ENCODE measurements around the gene GPX1. TPM values are rescaled to one million over a fixed set of nuclear protein-coding genes. Genes with fewer than 3 reads are reported as not detected.
"Not testable (repeated sequence)": the region's sequence is repeated elsewhere in the genome, so short reads cannot be mapped to it uniquely, and the experiment has no call there.

The GPX1 gene
- total and polyA plus RNA-seq, 3 donors from 2014 or later = 123 to 207 (median 129) TPM

DNA sequence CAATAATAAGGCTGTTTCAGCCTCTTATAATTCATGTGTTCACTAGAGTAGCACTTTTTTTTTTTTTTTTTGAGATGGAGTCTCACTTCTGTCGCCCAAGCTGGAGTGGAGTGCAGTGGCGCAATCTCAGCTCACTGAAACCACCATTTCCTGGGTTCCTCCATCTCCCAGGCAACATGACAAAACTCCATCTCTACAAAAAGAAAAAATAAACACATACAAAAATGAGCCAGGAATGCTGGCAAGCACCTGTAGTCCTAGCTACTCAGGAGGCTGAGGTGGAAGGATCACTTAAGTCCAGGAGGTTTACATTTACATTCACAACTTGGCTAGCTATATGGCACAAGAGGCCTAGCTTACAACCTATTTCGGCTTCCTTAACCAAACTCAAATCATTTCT, 25.1 kb downstream of the GPX1 start:
- WGBS, 2 donors = 82 to 89% methylated on average over 3 of the region's 3 CpGs
- H3K27ac ChIP-seq = no peak overlapping the region

DNA sequence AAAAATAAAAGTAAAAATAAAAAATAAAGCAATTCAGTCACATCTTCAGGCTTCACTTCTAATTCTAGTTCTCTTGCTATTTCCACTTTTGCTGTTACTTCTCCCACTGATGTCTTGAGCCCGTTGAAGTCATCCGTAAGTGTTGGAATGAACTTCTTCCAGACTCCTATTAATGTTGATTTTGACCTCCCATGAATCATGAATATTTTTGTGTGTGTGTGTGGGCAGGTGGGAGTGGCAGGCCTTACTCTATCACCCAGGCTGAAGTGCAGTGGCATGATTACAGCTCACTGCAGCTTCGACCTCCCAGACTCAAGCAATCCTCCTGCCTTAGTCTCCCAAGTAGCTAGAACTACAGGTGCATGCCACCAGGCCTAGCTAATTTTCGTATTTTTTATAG, 29.0 kb downstream of the GPX1 start:
- intact Hi-C loops (cut with DNase I; ENCODE audit: low total_unique reads) = no loop called here
- Histone ChIP-seq H3K27ac (no peak overlapping the region), H3K27me3 (no peaks in the 10 kb centered on the region), H3K36me3 (ENCODE audit: low read depth, missing control alignments) (no peaks in the 10 kb centered on the region), H3K4me1 (no peaks in the 10 kb centered on the region), H3K4me3 (no peak overlapping the region), H3K9me3 (no peaks in the 10 kb centered on the region)
- no peak for DNase-seq
- TF ChIP-seq, protein P1, sequence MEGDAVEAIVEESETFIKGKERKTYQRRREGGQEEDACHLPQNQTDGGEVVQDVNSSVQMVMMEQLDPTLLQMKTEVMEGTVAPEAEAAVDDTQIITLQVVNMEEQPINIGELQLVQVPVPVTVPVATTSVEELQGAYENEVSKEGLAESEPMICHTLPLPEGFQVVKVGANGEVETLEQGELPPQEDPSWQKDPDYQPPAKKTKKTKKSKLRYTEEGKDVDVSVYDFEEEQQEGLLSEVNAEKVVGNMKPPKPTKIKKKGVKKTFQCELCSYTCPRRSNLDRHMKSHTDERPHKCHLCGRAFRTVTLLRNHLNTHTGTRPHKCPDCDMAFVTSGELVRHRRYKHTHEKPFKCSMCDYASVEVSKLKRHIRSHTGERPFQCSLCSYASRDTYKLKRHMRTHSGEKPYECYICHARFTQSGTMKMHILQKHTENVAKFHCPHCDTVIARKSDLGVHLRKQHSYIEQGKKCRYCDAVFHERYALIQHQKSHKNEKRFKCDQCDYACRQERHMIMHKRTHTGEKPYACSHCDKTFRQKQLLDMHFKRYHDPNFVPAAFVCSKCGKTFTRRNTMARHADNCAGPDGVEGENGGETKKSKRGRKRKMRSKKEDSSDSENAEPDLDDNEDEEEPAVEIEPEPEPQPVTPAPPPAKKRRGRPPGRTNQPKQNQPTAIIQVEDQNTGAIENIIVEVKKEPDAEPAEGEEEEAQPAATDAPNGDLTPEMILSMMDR (IDR thresholded peaks at IDR 0.05) = no peak
- TF ChIP-seq POLR2A (IDR thresholded peaks at IDR 0.05) = no peak
- WGBS, 2 donors = 80 to 87% methylated on average over 4 of the region's 4 CpGs

More for the DNA sequence above, 25.1 kb downstream of the GPX1 start:
- H3K9me3 ChIP-seq = no peaks in the 10 kb centered on the region
- H3K4me3 ChIP-seq = no peak overlapping the region
- H3K4me1 ChIP-seq = no peaks in the 10 kb centered on the region
- TF ChIP-seq, protein P1 (IDR thresholded peaks at IDR 0.05) = no peak
- TF ChIP-seq POLR2A (IDR thresholded peaks at IDR 0.05) = no peak
- no peak for DNase-seq
- intact Hi-C loops (cut with DNase I; ENCODE audit: low total_unique reads) = no loop called here
- no peaks in the 10 kb centered on the region for H3K36me3 ChIP-seq (ENCODE audit: low read depth, missing control alignments)
- H3K27me3 ChIP-seq = no peaks in the 10 kb centered on the region

DNA sequence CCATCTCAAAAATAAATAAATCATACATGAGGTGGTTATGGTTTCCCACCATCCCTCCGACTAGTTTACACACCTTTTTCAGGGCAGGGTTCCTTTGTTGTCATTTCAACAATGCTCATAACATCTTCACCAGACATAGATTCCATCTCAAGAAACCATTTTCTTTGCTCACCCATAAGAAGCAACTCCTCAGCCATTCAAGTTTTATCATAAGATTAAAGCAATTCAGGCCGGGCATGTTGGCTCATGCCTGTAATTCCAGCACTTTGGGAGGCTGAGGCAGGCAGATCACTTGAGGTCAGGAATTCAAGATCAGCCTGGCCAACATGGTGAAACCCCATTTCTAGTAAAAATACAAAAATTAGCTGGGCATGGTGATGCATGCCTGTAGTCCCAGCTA, 29.8 kb downstream of the GPX1 start:
- intact Hi-C loops (cut with DNase I; ENCODE audit: low total_unique reads); H3K9me3 ChIP-seq; H3K4me3 ChIP-seq; H3K36me3 ChIP-seq (ENCODE audit: low read depth, missing control alignments); H3K4me1 ChIP-seq; DNase-seq; H3K27ac ChIP-seq; H3K27me3 ChIP-seq: not testable (repeated sequence)
- 72 to 91% methylated on average over 2 of the region's 2 CpGs for WGBS, 2 donors

DNA sequence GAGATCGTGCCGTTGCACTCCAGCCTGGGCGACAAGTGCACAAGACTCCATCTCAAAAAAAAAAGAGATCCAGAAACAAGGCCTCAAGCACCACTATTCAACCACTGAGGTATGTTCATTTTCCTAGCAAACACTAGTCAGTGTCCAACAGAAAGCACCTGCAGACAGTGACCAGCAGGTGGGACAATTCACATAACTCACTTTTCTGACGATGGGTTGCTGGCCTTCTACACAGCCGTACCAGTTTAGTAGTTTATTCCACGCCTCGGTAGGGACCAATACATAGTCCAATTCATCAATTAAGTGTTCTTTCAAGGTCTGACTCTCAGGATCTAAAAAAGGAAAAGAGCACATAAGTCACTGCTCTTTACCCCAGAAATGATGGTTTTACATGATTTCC, 30.7 kb downstream of the GPX1 start:
- no peak for DNase-seq
- Histone ChIP-seq H3K27ac (no peak overlapping the region), H3K9me3 (no peaks in the 10 kb centered on the region), H3K4me3 (no peak overlapping the region), H3K27me3 (no peaks in the 10 kb centered on the region), H3K36me3 (ENCODE audit: low read depth, missing control alignments) (no peaks in the 10 kb centered on the region), H3K4me1 (no peaks in the 10 kb centered on the region)
- WGBS, 2 donors = 81 to 93% methylated on average over 7 of the region's 7 CpGs
- TF ChIP-seq, protein P1 (IDR thresholded peaks at IDR 0.05) = no peak
- no peak for TF ChIP-seq POLR2A (IDR thresholded peaks at IDR 0.05)
- intact Hi-C loops (cut with DNase I; ENCODE audit: low total_unique reads) = no loop called here

DNA sequence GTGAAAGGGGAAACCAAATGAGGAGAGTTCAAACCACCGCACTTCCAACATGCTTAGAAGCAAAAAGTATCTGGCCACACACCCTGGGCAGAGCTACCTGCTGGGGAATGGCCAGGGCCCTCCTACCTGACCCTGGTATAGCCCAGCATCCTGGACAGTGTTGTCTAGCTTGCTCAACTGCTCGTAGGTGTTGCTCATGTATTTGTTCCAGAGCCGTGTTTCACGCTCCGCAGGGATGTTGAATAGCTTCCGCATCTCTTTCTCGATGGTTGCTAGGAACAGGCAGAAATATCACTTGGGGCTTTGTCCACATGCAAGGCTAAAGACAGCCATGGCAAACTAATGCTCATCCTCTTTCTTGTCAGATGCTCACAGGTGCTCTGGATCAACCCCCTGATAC, 33.4 kb downstream of the GPX1 start:
- H3K9me3 ChIP-seq = no peaks in the 10 kb centered on the region
- intact Hi-C loops (cut with DNase I; ENCODE audit: low total_unique reads) = no loop called here
- H3K27me3 ChIP-seq = no peaks in the 10 kb centered on the region
- H3K36me3 ChIP-seq (ENCODE audit: low read depth, missing control alignments) = no peaks in the 10 kb centered on the region
- TF ChIP-seq, protein P1 (IDR thresholded peaks at IDR 0.05) = no peak
- TF ChIP-seq POLR2A (IDR thresholded peaks at IDR 0.05) = no peak
- H3K4me3 ChIP-seq = no peak overlapping the region
- no peaks in the 10 kb centered on the region for H3K4me1 ChIP-seq
- no peak overlapping the region for H3K27ac ChIP-seq
- WGBS, 2 donors = 96 to 97% methylated on average over 7 of the region's 7 CpGs
- no peak for DNase-seq

Measured in testis (tissue), 3 donors.